Measurements from ENCODE around the gene APLN.

Gene APLN, protein sequence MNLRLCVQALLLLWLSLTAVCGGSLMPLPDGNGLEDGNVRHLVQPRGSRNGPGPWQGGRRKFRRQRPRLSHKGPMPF

DNA sequence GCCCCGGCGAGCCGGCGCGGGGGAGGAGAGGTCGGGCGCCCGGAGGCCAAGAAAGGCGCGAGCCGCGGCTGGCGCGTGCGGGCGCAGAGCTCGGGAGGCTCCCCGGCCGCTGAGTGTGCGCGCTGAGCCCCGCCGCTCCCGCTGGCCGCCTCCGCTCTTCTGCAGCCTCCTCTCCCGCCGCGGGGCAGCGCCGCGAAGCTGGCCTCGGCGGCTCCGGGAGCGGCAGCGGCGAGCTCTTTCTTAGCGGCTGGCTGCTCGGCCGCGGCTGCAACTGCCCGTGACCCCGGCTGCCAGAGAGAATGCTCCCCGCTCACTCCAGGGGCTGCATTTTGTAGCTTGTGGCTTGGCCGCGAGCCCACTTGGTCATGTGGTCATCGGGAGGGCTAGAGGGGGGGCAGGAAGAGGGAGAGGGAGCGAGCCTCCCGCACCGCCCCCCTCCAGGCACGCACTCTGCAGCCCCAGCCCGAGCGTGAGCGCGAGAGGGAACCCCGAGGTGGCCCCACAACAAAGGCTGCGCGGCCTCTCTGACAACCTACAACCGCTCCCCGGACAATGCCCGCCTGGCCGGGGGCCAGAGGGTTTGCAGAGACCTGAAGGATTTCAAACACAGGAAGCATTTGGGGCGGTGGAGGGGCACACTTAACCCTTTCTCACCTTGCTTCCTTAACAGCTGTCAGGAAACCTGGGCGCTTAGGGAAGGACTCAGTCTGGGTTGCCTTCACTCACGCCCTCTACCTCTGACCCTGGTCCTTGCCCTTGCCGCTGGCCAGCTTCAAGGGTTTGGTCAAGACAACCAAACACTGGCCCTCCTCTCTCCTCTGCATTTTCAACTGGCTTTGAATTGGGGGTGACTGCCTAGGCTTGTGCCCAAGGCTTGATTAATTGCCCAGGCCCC is at the start of gene APLN:
APLN (minus strand) TSS at position 305 of the 895 bp plus-strand sequence. CDS start 326 bp downstream, outside the sequence.
- H3K4me3 ChIP-seq (ENCODE audit: low read length): peak within 1 kb of the TSS; percentile 34
- DNase-seq (ENCODE audit: low read depth): no peak
- TF ChIP-seq, protein P1, sequence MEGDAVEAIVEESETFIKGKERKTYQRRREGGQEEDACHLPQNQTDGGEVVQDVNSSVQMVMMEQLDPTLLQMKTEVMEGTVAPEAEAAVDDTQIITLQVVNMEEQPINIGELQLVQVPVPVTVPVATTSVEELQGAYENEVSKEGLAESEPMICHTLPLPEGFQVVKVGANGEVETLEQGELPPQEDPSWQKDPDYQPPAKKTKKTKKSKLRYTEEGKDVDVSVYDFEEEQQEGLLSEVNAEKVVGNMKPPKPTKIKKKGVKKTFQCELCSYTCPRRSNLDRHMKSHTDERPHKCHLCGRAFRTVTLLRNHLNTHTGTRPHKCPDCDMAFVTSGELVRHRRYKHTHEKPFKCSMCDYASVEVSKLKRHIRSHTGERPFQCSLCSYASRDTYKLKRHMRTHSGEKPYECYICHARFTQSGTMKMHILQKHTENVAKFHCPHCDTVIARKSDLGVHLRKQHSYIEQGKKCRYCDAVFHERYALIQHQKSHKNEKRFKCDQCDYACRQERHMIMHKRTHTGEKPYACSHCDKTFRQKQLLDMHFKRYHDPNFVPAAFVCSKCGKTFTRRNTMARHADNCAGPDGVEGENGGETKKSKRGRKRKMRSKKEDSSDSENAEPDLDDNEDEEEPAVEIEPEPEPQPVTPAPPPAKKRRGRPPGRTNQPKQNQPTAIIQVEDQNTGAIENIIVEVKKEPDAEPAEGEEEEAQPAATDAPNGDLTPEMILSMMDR (conservative IDR thresholded peaks at IDR 0.05; ENCODE audit: low read depth, low read length): no peak

DNA sequence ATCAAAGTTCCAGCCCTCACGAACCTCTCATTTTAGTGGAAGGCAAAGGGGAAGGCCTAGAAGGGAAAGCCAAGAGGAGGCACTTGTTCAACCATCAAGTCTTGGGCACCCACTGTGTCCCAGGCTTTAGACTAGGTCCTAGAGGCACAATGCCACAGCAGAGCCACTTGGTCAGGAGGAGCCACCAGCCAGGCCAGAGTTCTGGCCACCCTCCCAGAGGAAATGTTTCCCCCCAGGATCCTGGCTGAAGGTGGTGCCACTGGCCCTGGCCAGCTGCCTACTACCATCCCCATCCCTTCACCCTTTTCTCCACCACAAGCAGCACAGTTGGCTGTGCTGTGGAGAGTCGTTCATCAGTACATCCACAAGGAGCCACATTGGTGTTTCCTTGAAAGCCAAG is 49.7 kb upstream of the APLN start:
- no peak for DNase-seq (ENCODE audit: low read depth)
- TF ChIP-seq, protein P1 (conservative IDR thresholded peaks at IDR 0.05; ENCODE audit: low read depth, low read length): no peak
- H3K4me3 ChIP-seq (ENCODE audit: low read length): no peak overlapping the region

DNA sequence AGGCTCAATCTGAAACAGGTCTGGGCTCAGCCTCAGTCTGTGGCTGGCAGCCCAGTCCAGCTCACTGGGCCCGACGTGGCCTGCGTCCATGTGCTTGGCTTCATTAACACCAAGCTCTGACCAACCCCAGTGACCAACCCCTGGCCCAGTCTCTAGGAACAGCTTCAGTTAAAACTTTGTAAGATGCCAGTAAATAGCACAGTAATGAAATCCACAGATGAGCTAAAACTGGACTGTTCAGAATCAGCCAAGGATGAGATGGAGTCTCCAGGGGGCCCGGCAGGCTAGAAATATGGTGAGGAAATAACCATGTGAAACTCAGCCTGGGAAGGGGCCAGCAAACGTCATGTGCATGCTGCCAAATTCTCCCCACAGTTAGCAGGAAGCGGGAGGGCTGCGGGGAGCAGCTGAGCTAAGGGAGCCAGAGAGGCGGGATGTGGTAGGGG is 46.9 kb upstream of the APLN start:
- DNase-seq (ENCODE audit: low read depth): no peak
- no peak overlapping the region for H3K4me3 ChIP-seq (ENCODE audit: low read length)
- TF ChIP-seq, protein P1 (conservative IDR thresholded peaks at IDR 0.05; ENCODE audit: low read depth, low read length): no peak

DNA sequence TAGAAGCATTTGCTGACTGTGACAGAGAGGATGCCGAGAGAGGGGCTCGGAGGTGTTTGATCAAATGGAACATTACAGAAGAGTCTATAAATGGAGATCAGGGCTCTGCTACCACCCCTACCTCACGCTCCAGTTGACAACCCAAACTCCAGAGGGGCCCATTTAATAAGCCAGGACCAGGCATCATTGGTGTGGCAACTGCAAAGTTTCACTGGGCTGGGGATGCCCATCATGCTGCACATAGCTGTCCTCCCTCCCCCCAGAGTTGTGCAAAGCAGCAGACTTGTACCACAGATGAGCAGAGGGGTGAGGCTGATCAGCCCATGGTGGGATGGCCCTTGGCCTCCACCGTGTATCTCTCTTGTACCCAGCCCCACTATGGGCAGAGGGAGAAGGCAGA is 45.8 kb upstream of the APLN start:
- TF ChIP-seq, protein P1 (conservative IDR thresholded peaks at IDR 0.05; ENCODE audit: low read depth, low read length): no peak
- DNase-seq (ENCODE audit: low read depth): no peak
- H3K4me3 ChIP-seq (ENCODE audit: low read length): no peak overlapping the region

DNA sequence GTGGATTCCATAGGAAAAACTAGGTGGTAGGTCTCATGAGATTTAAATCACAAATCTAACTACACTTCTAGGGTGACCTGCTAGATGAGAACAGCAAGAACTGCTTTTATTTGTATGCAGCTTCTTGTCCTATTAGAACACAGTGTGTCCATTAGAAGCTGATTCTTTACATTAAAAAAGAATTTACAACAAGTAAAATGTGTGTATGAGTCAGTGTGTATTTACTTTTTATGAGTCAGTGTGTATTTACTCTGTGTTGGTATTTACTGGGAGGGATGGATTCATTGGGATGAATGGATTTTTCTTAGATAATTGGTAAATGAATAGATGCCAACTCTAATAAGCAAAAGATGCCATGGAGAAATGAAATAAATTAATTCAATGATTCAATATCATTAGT is 43.4 kb upstream of the APLN start:
- TF ChIP-seq, protein P1 (conservative IDR thresholded peaks at IDR 0.05; ENCODE audit: low read depth, low read length): no peak
- no peak overlapping the region for H3K4me3 ChIP-seq (ENCODE audit: low read length)
- no peak for DNase-seq (ENCODE audit: low read depth)

DNA sequence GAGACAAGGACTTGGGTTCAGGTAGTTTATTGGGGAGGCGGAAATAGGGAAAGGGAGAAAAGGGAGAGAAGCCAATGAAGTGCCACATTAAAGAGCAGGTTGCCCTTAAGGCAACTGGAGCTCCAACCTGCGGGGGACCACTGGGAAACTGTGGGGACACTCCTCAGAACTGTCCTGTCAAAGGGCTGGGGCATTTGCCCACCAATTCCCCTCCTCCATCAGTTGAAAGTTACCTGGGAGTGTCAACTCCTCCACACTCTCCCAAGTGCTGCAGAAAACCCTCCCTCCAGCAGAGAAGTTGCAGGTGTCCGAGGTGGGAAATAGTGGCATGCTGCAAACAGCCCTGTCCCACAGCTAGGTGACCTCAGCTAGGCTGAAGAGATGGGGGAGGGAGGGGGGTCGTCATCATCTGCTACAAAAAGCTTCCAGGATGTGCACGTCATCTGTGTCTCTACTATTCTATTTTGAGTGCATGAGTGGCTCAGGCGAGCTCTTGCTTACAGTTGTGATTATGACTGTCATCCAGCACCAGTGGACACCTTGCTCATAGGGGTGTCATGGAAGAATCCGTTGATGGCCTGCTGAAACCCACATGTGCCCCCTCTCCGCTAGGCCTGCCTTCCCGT is 42.6 kb upstream of the APLN start:
- no peak overlapping the region for H3K4me3 ChIP-seq (ENCODE audit: low read length)
- TF ChIP-seq, protein P1 (conservative IDR thresholded peaks at IDR 0.05; ENCODE audit: low read depth, low read length): no peak
- DNase-seq (ENCODE audit: low read depth): no peak

Measured in retinal pigment epithelial cell (primary cell).